CD14-positive monocyte (primary cell): ENCODE results near the gene MICAL2. TPM values are rescaled to one million over a fixed set of nuclear protein-coding genes. Genes with fewer than 3 reads are reported as not detected.
A peak's percentile ranks its signal among the peaks of the same experiment; 100 is the strongest.

Experiments
- DNase-seq, 3 donors: peaks; one replicate each; pipeline ENCODE4 v3.0.0-alpha.2; 2011 to 2022
- H2AFZ ChIP-seq: 2 replicates; pipeline ENCODE4 v1.6.0; 2012; ENCODE audit warnings: mild to moderate bottlenecking, low read depth, low read length, inconsistent platforms; ENCODE audit not compliant: insufficient read depth, poor library complexity, severe bottlenecking
- H3K27ac ChIP-seq, 2 donors: 1 replicate in 1 of 2; 2 replicates in 1 of 2; pipeline ENCODE4 v1.5.1; 2012 to 2013; ENCODE audit warnings: low read length in 2 of 2, control low read depth in 1 of 2, inconsistent platforms in 1 of 2, low read depth in 1 of 2, mild to moderate bottlenecking in 1 of 2
- H3K27me3 ChIP-seq, 2 donors: one replicate each; pipeline versions ENCODE4 v1.6.0 to v1.6.1; 2011 to 2013; ENCODE audit warnings: low read length in 2 of 2; ENCODE audit not compliant: control insufficient read depth in 2 of 2, insufficient read depth in 2 of 2
- H3K36me3 ChIP-seq, 2 donors: replicated peaks in 1 of 2; 1 replicate in 1 of 2; 2 replicates in 1 of 2; pipeline versions ENCODE4 v1.5.1 to v1.6.1; 2012 to 2013; ENCODE audit warnings: low read length in 2 of 2, control low read depth in 1 of 2, inconsistent platforms in 1 of 2, mild to moderate bottlenecking in 1 of 2; ENCODE audit not compliant: insufficient read depth in 2 of 2, control insufficient read depth in 1 of 2
- H3K4me1 ChIP-seq, 2 donors: 1 replicate in 1 of 2; 2 replicates in 1 of 2; pipeline versions ENCODE4 v1.5.1 to v1.6.1; 2012 to 2013; ENCODE audit warnings: low read length in 2 of 2, control low read depth in 1 of 2, inconsistent platforms in 1 of 2, mild to moderate bottlenecking in 1 of 2, moderate library complexity in 1 of 2; ENCODE audit not compliant: insufficient read depth in 2 of 2, control insufficient read depth in 1 of 2
- H3K4me2 ChIP-seq: replicated peaks from 2 replicates; pipeline ENCODE3; 2012; ENCODE audit warnings: low read length, moderate library complexity, mild to moderate bottlenecking; ENCODE audit not compliant: poor library complexity, severe bottlenecking; ENCODE audit errors: extremely low read depth
- H3K4me3 ChIP-seq, 3 experiments: fragments of 200-600 bp in 1 of 3; sonication (generic) in 1 of 3; replicated peaks in 1 of 3; 1 replicate in 2 of 3; 2 replicates in 1 of 3; pipeline ENCODE4 v1.5.1; 2011 to 2013; ENCODE audit warnings: low read length in 3 of 3, mild to moderate bottlenecking in 3 of 3, control low read depth in 2 of 3, low read depth in 2 of 3, inconsistent platforms in 1 of 3, moderate library complexity in 1 of 3
- H3K79me2 ChIP-seq: 2 replicates; pipeline ENCODE4 v1.6.0; 2012; ENCODE audit warnings: mild to moderate bottlenecking, control low read depth, inconsistent platforms, low read length, moderate library complexity; ENCODE audit not compliant: insufficient read depth
- H3K9ac ChIP-seq: 2 replicates; pipeline ENCODE4 v1.6.0; 2017; ENCODE audit warnings: low read length, mild to moderate bottlenecking; ENCODE audit not compliant: insufficient read depth, poor library complexity, severe bottlenecking
- H3K9me3 ChIP-seq, 2 donors: replicated peaks in 1 of 2; 1 replicate in 1 of 2; 2 replicates in 1 of 2; pipeline versions ENCODE4 v1.5.1 to v1.6.1; 2012 to 2013; ENCODE audit warnings: low read length in 2 of 2, control low read depth in 1 of 2; ENCODE audit not compliant: control insufficient read depth in 1 of 2, insufficient read depth in 1 of 2
- H4K20me1 ChIP-seq: 2 replicates; pipeline ENCODE4 v1.6.0; 2012; ENCODE audit warnings: mild to moderate bottlenecking, low read length, control low read depth, moderate library complexity; ENCODE audit not compliant: insufficient read depth
- H3K27ac Mint-ChIP-seq, 7 donors: one replicate each; pipeline ENCODE4 v1.8.0; 2020; ENCODE audit warnings: mild to moderate bottlenecking in 7 of 7, mixed read lengths in 7 of 7, moderate library complexity in 6 of 7, inconsistent platforms in 2 of 7
- H3K27me3 Mint-ChIP-seq, 3 donors: one replicate each; pipeline ENCODE4 v1.8.0; 2021 to 2022; ENCODE audit warnings: low read depth in 3 of 3, mild to moderate bottlenecking in 3 of 3, mixed read lengths in 3 of 3, moderate library complexity in 3 of 3, inconsistent platforms in 1 of 3
- H3K36me3 Mint-ChIP-seq, 2 donors: one replicate each; pipeline ENCODE4 v1.8.0; 2020; ENCODE audit warnings: mixed read lengths in 2 of 2, inconsistent platforms in 1 of 2, mild to moderate bottlenecking in 1 of 2
- H3K4me1 Mint-ChIP-seq: one replicate; pipeline ENCODE4 v1.8.0; 2020; ENCODE audit warnings: mild to moderate bottlenecking, mixed read lengths
- H3K4me3 Mint-ChIP-seq, 2 donors: one replicate each; pipeline ENCODE4 v1.8.0; 2020; ENCODE audit warnings: mild to moderate bottlenecking in 2 of 2, mixed read lengths in 2 of 2, moderate library complexity in 1 of 2
- H3K9me3 Mint-ChIP-seq, 7 donors: one replicate each; pipeline ENCODE4 v1.8.0; 2020 to 2022; ENCODE audit warnings: mixed read lengths in 7 of 7, mild to moderate bottlenecking in 6 of 7, moderate library complexity in 6 of 7, inconsistent platforms in 2 of 7
- CTCF ChIP-seq: fragments of 200-600 bp; IDR thresholded peaks from one replicate; pipeline ENCODE4 v1.8.0; 2022; ENCODE audit warnings: antibody characterized with exemption, mild to moderate bottlenecking
- WGBS: methylation state at CpG from one replicate; pipeline ENCODE4 v1.1.5; 2013; ENCODE audit warnings: missing lambda C conversion rate; ENCODE audit not compliant: insufficient coverage; 5-methylcytosine and 5-hydroxymethylcytosine counted together
- intact Hi-C, 2 donors: fragments of 100-400 bp; cut with micrococcal nuclease; formaldehyde crosslinking; loops; one replicate each; pipeline versions ENCODE4 v1.15.0 to v1.15.1; 2023
- polyA plus RNA-seq, 3 donors: library from polyadenylated mRNA; depleted of rRNA in 1 of 3; unstranded in 2 of 3; stranded (reverse) in 1 of 3; fragments of 300-500 nt in 2 of 3; fragments of >200 nt in 1 of 3; fragmentation: Illumina TruSeq in 2 of 3; gene quantifications; 1 replicate in 2 of 3; 2 replicates in 1 of 3; pipeline ENCODE4 v1.2.3, GENCODE V29; 2012 to 2021

Gene MICAL2
- polyA plus RNA-seq, 3 donors = 39.8 to 72.5 (median 44.0) TPM

- H3K9ac ChIP-seq = no peak overlapping the region
- no peak for DNase-seq
- H3K4me3 Mint-ChIP-seq = no peak overlapping the region
Measured at GRCh38 chr11:12292766-12293165, 182.4 kb downstream of the MICAL2 start.

GRCh38 chr11:12293486-12293885, 183.1 kb downstream of the MICAL2 start:
- no peak overlapping the region for H3K27ac Mint-ChIP-seq
- Histone ChIP-seq H3K4me2 (no peak overlapping the region), H3K27ac (no peak overlapping the region), H3K9ac (no peak overlapping the region), H3K27me3 (no peaks in the 10 kb centered on the region), H3K9me3 (peaks cover 0 to 3% of the 10 kb centered on the region in 2 donors), H2AFZ (no peak overlapping the region), H3K79me2 (no peaks in the 10 kb centered on the region), H3K36me3 (no peaks in the 10 kb centered on the region), H4K20me1 (no peaks in the 10 kb centered on the region), H3K4me3 (no peak overlapping the region), H3K4me1 (no peaks in the 10 kb centered on the region)
- H3K4me3 Mint-ChIP-seq = no peak overlapping the region
- no peak for TF ChIP-seq CTCF
- no peak for DNase-seq
- intact Hi-C loops = no loop called here
- peaks cover 0 to 8% (median 3%) of the 10 kb centered on the region in 7 donors for H3K9me3 Mint-ChIP-seq
- H3K27me3 Mint-ChIP-seq = peaks cover 1 to 13% (median 3%) of the 10 kb centered on the region in 3 donors
- peaks cover 10% of the 10 kb centered on the region for H3K4me1 Mint-ChIP-seq
- peaks cover 5 to 18% of the 10 kb centered on the region in 2 donors for H3K36me3 Mint-ChIP-seq
- no CpG with 5 or more reads among the region's 6 CpGs for WGBS

More at GRCh38 chr11:12292766-12293165, 182.4 kb downstream of the MICAL2 start:
- WGBS = 88% methylated on average over 1 of the region's 1 CpG
- no peaks in the 10 kb centered on the region for H3K79me2 ChIP-seq
- H3K36me3 Mint-ChIP-seq = peaks cover 7 to 18% of the 10 kb centered on the region in 2 donors
- H3K4me1 Mint-ChIP-seq = peaks cover 10% of the 10 kb centered on the region
- peaks cover 0 to 3% (median 1%) of the 10 kb centered on the region in 7 donors for H3K9me3 Mint-ChIP-seq
- H3K27me3 Mint-ChIP-seq = peaks cover 1 to 13% (median 3%) of the 10 kb centered on the region in 3 donors
- H3K27ac ChIP-seq = no peak overlapping the region
- no peak overlapping the region for H2AFZ ChIP-seq
- H3K4me1 ChIP-seq = no peaks in the 10 kb centered on the region
- H4K20me1 ChIP-seq = no peaks in the 10 kb centered on the region
- H3K27me3 ChIP-seq = no peaks in the 10 kb centered on the region
- no peak overlapping the region for H3K4me2 ChIP-seq
- no peak overlapping the region for H3K4me3 ChIP-seq
- no peaks in the 10 kb centered on the region for H3K36me3 ChIP-seq
- H3K27ac Mint-ChIP-seq = peak overlapping the region in 1 of 7 donors; percentile 10
- intact Hi-C loops = no loop called here
- H3K9me3 ChIP-seq = no peaks in the 10 kb centered on the region
- no peak for TF ChIP-seq CTCF
